ENCODE results near the gene SPTBN1.
"Not testable (repeated sequence)": the region's sequence is repeated elsewhere in the genome, so short reads cannot be mapped to it uniquely, and the experiment has no call there.

The SPTBN1 gene

DNA sequence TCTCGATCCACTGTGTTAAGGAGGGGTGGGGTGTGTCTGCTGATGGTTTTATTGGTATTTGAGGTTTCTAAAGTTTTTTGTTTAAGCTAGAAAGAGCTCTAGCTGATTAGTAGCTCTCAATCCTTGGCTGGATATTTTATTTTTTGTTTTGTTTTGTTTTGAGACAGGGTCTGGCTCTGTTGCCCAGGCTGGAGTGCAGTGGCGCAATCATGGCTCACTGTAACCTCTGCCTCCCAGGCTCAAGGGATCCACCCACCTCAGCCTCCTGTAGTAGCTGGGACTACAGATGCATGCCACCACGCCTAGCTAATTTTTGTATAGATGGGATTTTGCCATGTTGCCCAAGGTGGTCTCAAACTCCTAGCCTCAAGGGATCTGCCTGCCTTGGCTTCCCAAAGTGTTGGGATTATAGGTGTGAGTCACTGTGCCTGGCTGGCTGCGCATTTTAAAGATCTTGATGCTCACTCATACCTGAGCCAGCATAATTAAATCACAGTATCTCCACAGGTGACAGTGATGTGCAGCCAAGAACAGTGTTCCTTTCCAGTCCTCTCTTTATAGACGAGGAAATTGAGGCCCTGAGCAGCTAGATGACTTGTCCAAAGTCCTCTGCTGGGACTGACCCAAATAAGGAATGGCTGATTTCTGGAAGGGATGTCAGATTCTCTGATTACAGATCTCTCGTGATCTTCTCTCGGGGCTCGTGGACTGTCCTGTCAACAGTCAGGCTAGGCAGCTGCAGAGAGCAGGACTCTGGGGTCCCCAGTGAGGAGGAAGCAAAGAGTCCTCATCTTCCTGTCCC is 44.5 kb downstream of the SPTBN1 start:
- no peak for TF ChIP-seq CTCF (IDR thresholded peaks at IDR 0.05; ENCODE audit: low read depth, low read length)
- no peak overlapping the region for H3K4me3 ChIP-seq (ENCODE audit: low read depth, low read length)
- no peak for DNase-seq (ENCODE audit: low read depth, low spot score)
- in situ Hi-C loops (cut with HindIII; ENCODE audit: low sequenced_read_pairs) = no loop called here

DNA sequence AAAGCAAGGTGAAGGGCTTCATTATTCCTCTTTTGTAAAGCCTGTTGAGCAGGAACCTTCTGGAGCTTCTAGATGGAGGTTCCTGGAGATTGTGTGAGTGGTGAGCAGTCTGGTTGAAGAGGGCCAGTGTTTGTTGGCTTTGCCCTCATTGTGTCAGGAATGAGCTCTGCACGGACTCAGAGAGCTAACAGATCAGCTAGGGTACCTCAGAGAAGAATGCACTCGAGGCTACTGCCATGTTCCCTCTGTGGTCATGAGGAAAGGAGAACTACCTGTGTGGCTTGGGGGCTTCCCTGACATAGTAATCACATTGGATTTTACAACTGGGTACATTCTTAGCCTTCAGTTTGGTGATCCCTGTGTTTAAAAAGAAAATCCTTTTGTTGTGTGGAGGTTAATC is 46.6 kb downstream of the SPTBN1 start:
- TF ChIP-seq CTCF (IDR thresholded peaks at IDR 0.05; ENCODE audit: low read depth, low read length) = no peak
- in situ Hi-C loops (cut with HindIII; ENCODE audit: low sequenced_read_pairs) = no loop called here

GRCh38 chr2:54503192-54503591 is 47.1 kb downstream of the SPTBN1 start:
- no peak overlapping the region for H3K4me3 ChIP-seq (ENCODE audit: low read depth, low read length)
- peak; percentile 58 for TF ChIP-seq CTCF (IDR thresholded peaks at IDR 0.05; ENCODE audit: low read depth, low read length)
- DNase-seq (ENCODE audit: low read depth, low spot score) = no peak
- in situ Hi-C loops (cut with HindIII; ENCODE audit: low sequenced_read_pairs) = no loop called here

More for the DNA sequence above, 46.6 kb downstream of the SPTBN1 start:
- H3K4me3 ChIP-seq (ENCODE audit: low read depth, low read length) = no peak overlapping the region
- DNase-seq (ENCODE audit: low read depth, low spot score) = no peak

DNA sequence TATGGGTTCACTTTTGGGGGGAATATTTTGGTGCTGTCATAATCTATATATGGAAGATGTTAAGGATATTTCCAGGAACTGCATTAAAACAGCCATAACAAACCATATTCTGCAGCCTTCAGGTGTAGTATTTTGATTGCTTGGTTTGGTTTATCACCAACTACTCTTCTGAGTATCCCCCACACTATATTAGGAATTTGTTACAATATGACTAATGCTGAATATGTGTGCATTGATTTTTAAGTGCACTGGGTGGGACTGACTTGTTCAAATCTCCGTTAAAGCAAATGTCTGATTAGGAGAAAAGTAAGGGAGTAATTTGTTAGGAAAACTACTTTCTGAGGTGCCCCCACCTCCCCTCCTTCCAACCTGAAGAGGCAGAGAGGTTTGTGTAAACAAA is 47.7 kb downstream of the SPTBN1 start:
- TF ChIP-seq CTCF (IDR thresholded peaks at IDR 0.05; ENCODE audit: low read depth, low read length) = no peak
- DNase-seq (ENCODE audit: low read depth, low spot score) = no peak
- H3K4me3 ChIP-seq (ENCODE audit: low read depth, low read length) = no peak overlapping the region
- in situ Hi-C loops (cut with HindIII; ENCODE audit: low sequenced_read_pairs) = no loop called here

- H3K4me3 ChIP-seq (ENCODE audit: low read depth, low read length) = no peak overlapping the region
- in situ Hi-C loops (cut with HindIII; ENCODE audit: low sequenced_read_pairs) = no loop called here
- TF ChIP-seq CTCF (IDR thresholded peaks at IDR 0.05; ENCODE audit: low read depth, low read length) = no peak
- DNase-seq (ENCODE audit: low read depth, low spot score) = no peak
Observed at GRCh38 chr2:54504866-54505265, 48.7 kb downstream of the SPTBN1 start.

DNA sequence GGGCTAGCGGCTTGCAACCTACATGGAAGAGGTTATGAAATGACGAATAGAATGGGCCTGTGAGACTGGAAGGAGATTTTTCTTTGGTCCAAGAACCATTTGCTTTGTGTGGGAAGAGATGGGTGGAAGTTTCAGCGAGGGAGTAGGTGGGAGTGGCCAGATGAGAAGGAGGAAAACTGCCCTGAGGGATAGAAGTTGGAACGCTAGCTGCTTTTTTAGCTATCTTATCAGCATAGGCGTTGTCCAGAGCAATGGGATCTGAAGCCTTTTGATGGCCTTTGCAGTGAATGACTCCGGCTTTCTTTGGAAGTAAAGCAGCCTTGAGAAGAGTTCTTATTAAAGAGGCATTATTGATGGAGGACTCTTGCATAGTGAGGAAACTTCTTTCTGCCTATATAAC is 52.4 kb downstream of the SPTBN1 start:
- in situ Hi-C loops (cut with HindIII; ENCODE audit: low sequenced_read_pairs) = no loop called here
- TF ChIP-seq CTCF (IDR thresholded peaks at IDR 0.05; ENCODE audit: low read depth, low read length) = no peak
- no peak overlapping the region for H3K4me3 ChIP-seq (ENCODE audit: low read depth, low read length)
- DNase-seq (ENCODE audit: low read depth, low spot score) = no peak

- in situ Hi-C loops (cut with HindIII; ENCODE audit: low sequenced_read_pairs); H3K4me3 ChIP-seq (ENCODE audit: low read depth, low read length); DNase-seq (ENCODE audit: low read depth, low spot score): not testable (repeated sequence)
Observed at GRCh38 chr2:54509043-54509442, 52.9 kb downstream of the SPTBN1 start.

All from astrocyte of the spinal cord (primary cell).